ENCODE measurements around the gene FANCB. TPM values are rescaled to one million over a fixed set of nuclear protein-coding genes. Genes with fewer than 3 reads are reported as not detected.

Gene FANCB
- total and polyA plus RNA-seq, 2 of the 8 experiments (the other 6 are each of a cell fraction or from before 2014, with no cell fraction given): 1.9 to 13.8 TPM

- Histone ChIP-seq H4K91ac (replicated peaks; ENCODE audit: insufficient read length, low read length) (no peak overlapping the region), H3K27ac (ENCODE audit: low read depth, low read length) (no peak overlapping the region), H3K36me3 (ENCODE audit: control insufficient read depth in 2 of 4, insufficient read depth in 4 of 4, low read length in 3 of 4) (no peaks in the 10 kb centered on the region), H3K4ac (replicated peaks; ENCODE audit: insufficient read length, low read depth, low read length) (no peak overlapping the region), H2AFZ (ENCODE audit: low read length) (no peak overlapping the region), H2BK20ac (ENCODE audit: low read length) (no peak overlapping the region), H3K18ac (ENCODE audit: extremely low read depth, low read length) (no peak overlapping the region), H3K14ac (ENCODE audit: insufficient read length) (no peak overlapping the region), H3K56ac (replicated peaks; ENCODE audit: insufficient read length, low read depth, low read length) (no peak overlapping the region), H3K4me3 (ENCODE audit: extremely low read depth in 1 of 4, insufficient read depth in 2 of 4, low read depth in 3 of 4, low read length in 4 of 4) (no peak overlapping the region), H3K4me1 (replicated peaks in 1 of 4; ENCODE audit: control insufficient read depth in 3 of 4, insufficient read depth in 4 of 4, low read length in 3 of 4) (no peaks in the 10 kb centered on the region), H3K79me1 (ENCODE audit: low read depth, low read length) (no peaks in the 10 kb centered on the region), H3K23ac (ENCODE audit: insufficient read length) (no peak overlapping the region), H3K23me2 (ENCODE audit: low read depth, low read length) (no peaks in the 10 kb centered on the region), H3K79me2 (ENCODE audit: control insufficient read depth in 1 of 2, insufficient read depth in 2 of 2, low read length in 2 of 2) (no peaks in the 10 kb centered on the region), H4K20me1 (replicated peaks in 1 of 2; ENCODE audit: control insufficient read depth in 1 of 2, insufficient read depth in 2 of 2, low read length in 2 of 2) (no peaks in the 10 kb centered on the region), H3K9ac (replicated peaks in 1 of 4; ENCODE audit: extremely low read depth in 1 of 4, low read depth in 3 of 4, low read length in 3 of 4) (no peak overlapping the region), H2BK12ac (ENCODE audit: low read depth, low read length) (no peak overlapping the region), H2BK120ac (replicated peaks; ENCODE audit: low read depth, low read length) (no peak overlapping the region), H4K8ac (ENCODE audit: extremely low read depth, insufficient read depth, low read length) (no peak overlapping the region), H2BK15ac (ENCODE audit: low read length) (no peak overlapping the region), H2BK5ac (ENCODE audit: low read depth, low read length) (no peak overlapping the region), H3K9me3 (ENCODE audit: insufficient read depth in 2 of 2, low read depth in 1 of 2, low read length in 1 of 2) (no peaks in the 10 kb centered on the region), H3K27me3 (replicated peaks in 1 of 4; ENCODE audit: control insufficient read depth in 3 of 4, extremely low read depth in 1 of 4, insufficient read depth in 3 of 4, low read length in 3 of 4) (no peaks in the 10 kb centered on the region), H4K5ac (ENCODE audit: insufficient read length, low read depth, low read length) (no peak overlapping the region), H3K4me2 (ENCODE audit: insufficient read depth in 1 of 2, low read depth in 2 of 2, low read length in 2 of 2) (no peak overlapping the region), H2AK5ac (ENCODE audit: low read depth, low read length) (no peak overlapping the region)
- FAIRE-seq (no peak), DNase-seq (ENCODE audit: low read depth in 1 of 2, low spot score in 2 of 2) (no peak)
- ChIA-PET CTCF (ENCODE audit: partially characterized antibody) (interaction anchor here (0.8 kb wide), 1 partner anchor 14 kb away, joined by 3 read pairs; no protein-coding TSS in a partner anchor), POLR2A (ENCODE audit: partially characterized antibody) (no interaction called here)
- WGBS, 2 experiments (ENCODE audit: extremely low coverage in 1 of 2, insufficient coverage in 1 of 2, insufficient read length in 1 of 2, insufficient replicate concordance in 2 of 2, low coverage in 1 of 2, low lambda C conversion rate in 2 of 2, missing lambda C conversion rate in 1 of 2): no CpG with 5 or more reads among the region's 3 CpGs
- TF ChIP-seq SRF (IDR thresholded peaks at IDR 0.05; ENCODE audit: low read depth, low read length) (no peak), SAP30 (IDR thresholded peaks at IDR 0.05; ENCODE audit: insufficient read depth, insufficient replicate concordance, low read length) (no peak), RXRA (IDR thresholded peaks at IDR 0.05; ENCODE audit: insufficient read depth, low read depth, low read length) (no peak), CREB1 (IDR thresholded peaks at IDR 0.05) (no peak), KDM1A (IDR thresholded peaks at IDR 0.05; ENCODE audit: borderline replicate concordance, low read length) (no peak), USF2 (IDR thresholded peaks at IDR 0.05; ENCODE audit: low read length) (no peak), SIN3A (conservative IDR thresholded peaks at IDR 0.05 in 1 of 2, IDR thresholded peaks at IDR 0.05 in 1 of 2; ENCODE audit: low read depth in 1 of 2, low read length in 2 of 2) (no peak), NRF1 (IDR thresholded peaks at IDR 0.05; ENCODE audit: low read depth, low read length) (no peak), MAX (IDR thresholded peaks at IDR 0.05) (no peak), ATF2 (IDR thresholded peaks at IDR 0.05; ENCODE audit: low read length) (no peak), EP300 (IDR thresholded peaks at IDR 0.05; ENCODE audit: borderline replicate concordance in 1 of 2, low read depth in 2 of 2, low read length in 2 of 2) (no peak)
Observed at GRCh38 chrX:14886252-14886651, 13.4 kb upstream of the FANCB start.

Measured in H1 (cell line).